Raji (cell line): ENCODE results near the gene ALPG.
"Not testable (repeated sequence)": the region's sequence is repeated elsewhere in the genome, so short reads cannot be mapped to it uniquely, and the experiment has no call there.

ENCODE experiments used
- POLR2A ChIP-seq: IDR thresholded peaks from 2 replicates; pipeline ENCODE4 v1.6.1; 2011; ENCODE audit warnings: low read depth, low read length, control low read depth; ENCODE audit not compliant: insufficient read depth

Gene ALPG

GRCh38 chr2:232376260-232376659 is 30.4 kb upstream of the ALPG start:
- TF ChIP-seq POLR2A: no peak

GRCh38 chr2:232376713-232377112 is 29.9 kb upstream of the ALPG start:
- TF ChIP-seq POLR2A: no peak

GRCh38 chr2:232377319-232377718 is 29.3 kb upstream of the ALPG start:
- no peak for TF ChIP-seq POLR2A

GRCh38 chr2:232377841-232378734 is 28.6 kb upstream of the ALPG start:
- TF ChIP-seq POLR2A: no peak

GRCh38 chr2:232378735-232379151 is 27.9 kb upstream of the ALPG start, which contains the start of gene ALPP:
Gene ALPP (plus strand): TSS chr2:232378751. CDS start chr2:232378803, 52 bp downstream.
- not testable (repeated sequence) for TF ChIP-seq POLR2A

GRCh38 chr2:232382331-232383225 is 24.1 kb upstream of the ALPG start:
- TF ChIP-seq POLR2A: no peak

GRCh38 chr2:232384466-232384865 is 22.2 kb upstream of the ALPG start:
- TF ChIP-seq POLR2A: no peak

- no peak for TF ChIP-seq POLR2A
These were observed 20.8 kb upstream of the ALPG start for GRCh38 chr2:232385660-232386489.

GRCh38 chr2:232386490-232386739 is 20.2 kb upstream of the ALPG start:
- no peak for TF ChIP-seq POLR2A

GRCh38 chr2:232386740-232387450 is 19.7 kb upstream of the ALPG start:
- no peak for TF ChIP-seq POLR2A

GRCh38 chr2:232387451-232388171 is 19.0 kb upstream of the ALPG start:
- TF ChIP-seq POLR2A: no peak

GRCh38 chr2:232388324-232388891 is 18.2 kb upstream of the ALPG start:
- TF ChIP-seq POLR2A: no peak

- no peak for TF ChIP-seq POLR2A
These were observed 17.3 kb upstream of the ALPG start for GRCh38 chr2:232389327-232389726.
